H1 (cell line): ENCODE data around the gene OR5AR1.

Experiments used
- CEBPB ChIP-seq: IDR thresholded peaks from 2 replicates; pipeline ENCODE4 v1.6.1; 2012; ENCODE audit warnings: low read depth, low read length
- CTBP2 ChIP-seq: IDR thresholded peaks from 2 replicates; pipeline ENCODE4 v1.7.0; 2011; ENCODE audit warnings: borderline replicate concordance, mild to moderate bottlenecking, moderate library complexity, mixed read lengths, low read length; ENCODE audit not compliant: insufficient read depth, insufficient read length
- EZH2 ChIP-seq: fragments of 200-600 bp; sonication (generic); IDR thresholded peaks from 2 replicates; pipeline ENCODE4 v1.7.1; 2012; ENCODE audit warnings: low read depth, mild to moderate bottlenecking, moderate library complexity, low read length, inconsistent platforms; ENCODE audit not compliant: severe bottlenecking
- HDAC2 ChIP-seq, 2 experiments: fragments of 300-600 bp in 1 of 2; sonication (generic) in 1 of 2; IDR thresholded peaks; 2 replicates each; pipeline ENCODE4 v1.6.1; 2011 to 2012; ENCODE audit warnings: low read depth in 2 of 2, low read length in 2 of 2, mild to moderate bottlenecking in 2 of 2, moderate library complexity in 2 of 2, borderline replicate concordance in 1 of 2, inconsistent platforms in 1 of 2
- HDAC6 ChIP-seq: IDR thresholded peaks from one replicate; pipeline ENCODE4 v1.7.1; 2012; ENCODE audit warnings: low read depth, mild to moderate bottlenecking, inconsistent platforms, low read length, moderate library complexity
- RXRA ChIP-seq: IDR thresholded peaks from 2 replicates; pipeline ENCODE4 v1.6.1; 2011; ENCODE audit warnings: low read depth, mild to moderate bottlenecking, low read length, moderate library complexity; ENCODE audit not compliant: insufficient read depth
- TF ChIP-seq, protein P1 (sequence below): IDR thresholded peaks from 2 replicates; pipeline ENCODE4 v1.6.1; 2012; ENCODE audit warnings: inconsistent platforms
- TF ChIP-seq, protein P2 (sequence below), 3 experiments: IDR thresholded peaks; 1 replicate in 2 of 3; 2 replicates in 1 of 3; pipeline versions ENCODE4 v1.5.1 to v1.6.1; 2011; ENCODE audit warnings: low read length in 3 of 3, mild to moderate bottlenecking in 3 of 3, inconsistent platforms in 2 of 3, low read depth in 1 of 3, moderate library complexity in 1 of 3; ENCODE audit not compliant: insufficient read depth in 1 of 3; ENCODE audit errors: control extremely low read depth in 1 of 3

DNA sequence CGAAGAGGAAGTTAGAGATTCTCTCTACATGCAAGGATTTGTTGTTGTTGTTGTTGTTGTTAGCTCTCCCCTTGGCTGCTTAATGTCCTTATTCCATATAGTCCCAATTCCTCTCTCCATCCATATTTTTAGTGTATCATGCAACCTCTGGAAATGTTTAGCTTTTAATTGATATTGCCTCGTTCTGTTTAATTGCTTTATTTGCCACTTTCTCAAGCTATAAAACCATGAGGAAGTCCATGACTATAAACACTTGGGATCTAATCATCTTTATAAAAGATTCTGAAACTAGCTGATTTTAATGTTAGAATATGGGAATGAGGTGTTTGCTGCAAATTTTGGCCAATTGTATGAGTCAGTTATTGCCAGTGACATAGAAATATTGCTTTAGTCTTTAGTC lies 29.9 kb downstream of the OR5AR1 start:
- no peak for TF ChIP-seq CTBP2
- no peak for TF ChIP-seq HDAC2 (IDR thresholded peaks at IDR 0.05; ENCODE audit: borderline replicate concordance in 1 of 2, low read depth in 2 of 2, low read length in 2 of 2)
- TF ChIP-seq, protein P1, sequence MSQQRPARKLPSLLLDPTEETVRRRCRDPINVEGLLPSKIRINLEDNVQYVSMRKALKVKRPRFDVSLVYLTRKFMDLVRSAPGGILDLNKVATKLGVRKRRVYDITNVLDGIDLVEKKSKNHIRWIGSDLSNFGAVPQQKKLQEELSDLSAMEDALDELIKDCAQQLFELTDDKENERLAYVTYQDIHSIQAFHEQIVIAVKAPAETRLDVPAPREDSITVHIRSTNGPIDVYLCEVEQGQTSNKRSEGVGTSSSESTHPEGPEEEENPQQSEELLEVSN, result no peak
- TF ChIP-seq, protein P2, sequence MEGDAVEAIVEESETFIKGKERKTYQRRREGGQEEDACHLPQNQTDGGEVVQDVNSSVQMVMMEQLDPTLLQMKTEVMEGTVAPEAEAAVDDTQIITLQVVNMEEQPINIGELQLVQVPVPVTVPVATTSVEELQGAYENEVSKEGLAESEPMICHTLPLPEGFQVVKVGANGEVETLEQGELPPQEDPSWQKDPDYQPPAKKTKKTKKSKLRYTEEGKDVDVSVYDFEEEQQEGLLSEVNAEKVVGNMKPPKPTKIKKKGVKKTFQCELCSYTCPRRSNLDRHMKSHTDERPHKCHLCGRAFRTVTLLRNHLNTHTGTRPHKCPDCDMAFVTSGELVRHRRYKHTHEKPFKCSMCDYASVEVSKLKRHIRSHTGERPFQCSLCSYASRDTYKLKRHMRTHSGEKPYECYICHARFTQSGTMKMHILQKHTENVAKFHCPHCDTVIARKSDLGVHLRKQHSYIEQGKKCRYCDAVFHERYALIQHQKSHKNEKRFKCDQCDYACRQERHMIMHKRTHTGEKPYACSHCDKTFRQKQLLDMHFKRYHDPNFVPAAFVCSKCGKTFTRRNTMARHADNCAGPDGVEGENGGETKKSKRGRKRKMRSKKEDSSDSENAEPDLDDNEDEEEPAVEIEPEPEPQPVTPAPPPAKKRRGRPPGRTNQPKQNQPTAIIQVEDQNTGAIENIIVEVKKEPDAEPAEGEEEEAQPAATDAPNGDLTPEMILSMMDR (IDR thresholded peaks at IDR 0.05; ENCODE audit: control extremely low read depth in 1 of 3, insufficient read depth in 1 of 3, low read depth in 1 of 3, low read length in 3 of 3), result no peak
- no peak for TF ChIP-seq RXRA
- TF ChIP-seq EZH2, result no peak
- TF ChIP-seq HDAC6, result no peak
- TF ChIP-seq CEBPB, result no peak
